NCI-H128 (cell line): ENCODE results near the gene CSNK1E.
"Not testable (repeated sequence)": the region's sequence is repeated elsewhere in the genome, so short reads cannot be mapped to it uniquely, and the experiment has no call there.

Experiments used
- DNase-seq: peaks from one replicate; lab custom pipeline; 2025; ENCODE audit not compliant: unreplicated experiment; lab: John Stamatoyannopoulos, UW

Gene CSNK1E

DNA sequence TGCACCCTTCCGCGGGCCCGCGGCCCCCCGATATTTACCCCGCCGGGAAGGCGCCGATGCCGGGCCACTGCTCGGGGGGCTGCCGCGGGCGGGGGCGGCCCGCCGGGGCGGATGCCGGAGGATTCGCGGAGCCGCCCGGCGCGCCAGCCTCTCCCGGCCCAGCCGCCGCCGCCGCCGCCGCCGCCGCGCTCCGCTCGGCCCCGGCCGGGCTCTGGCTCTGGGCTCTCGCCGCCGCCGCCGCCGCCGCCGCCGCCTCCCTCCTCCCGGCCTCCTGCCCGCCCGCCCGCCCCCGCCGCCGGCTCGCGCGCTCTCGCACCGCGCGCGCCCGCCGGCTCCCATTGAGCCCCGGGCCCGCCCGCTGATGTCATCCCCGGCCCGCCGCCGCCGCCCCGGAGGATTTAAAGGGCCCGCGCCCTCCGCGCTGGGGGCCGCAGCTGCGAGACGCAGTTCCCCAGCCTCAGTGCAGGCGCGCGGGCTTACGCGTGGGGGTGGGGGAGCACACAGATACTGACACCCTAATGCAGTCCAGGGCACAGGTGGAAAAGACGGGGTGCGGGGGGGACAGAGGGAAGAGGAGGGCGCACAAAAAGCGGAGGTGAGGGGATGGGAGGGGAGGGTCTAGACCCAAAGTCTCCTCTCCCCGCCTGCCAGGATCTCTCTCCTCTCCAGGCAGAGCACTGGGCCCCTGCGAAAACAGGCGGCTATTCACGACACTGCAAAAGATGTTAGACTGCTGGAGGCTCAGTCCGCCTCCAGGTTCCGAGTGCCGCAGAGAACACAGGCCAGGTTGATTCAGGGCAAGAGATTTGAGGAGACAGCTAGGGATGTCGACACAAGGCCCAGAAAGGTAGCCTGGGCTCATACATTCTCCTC is at the start of gene CSNK1E:
TSS of gene CSNK1E (minus strand) at position 312 of the 873 bp plus-strand sequence. CDS start 3,276 bp downstream, outside the sequence.
- DNase-seq: no peak

DNA sequence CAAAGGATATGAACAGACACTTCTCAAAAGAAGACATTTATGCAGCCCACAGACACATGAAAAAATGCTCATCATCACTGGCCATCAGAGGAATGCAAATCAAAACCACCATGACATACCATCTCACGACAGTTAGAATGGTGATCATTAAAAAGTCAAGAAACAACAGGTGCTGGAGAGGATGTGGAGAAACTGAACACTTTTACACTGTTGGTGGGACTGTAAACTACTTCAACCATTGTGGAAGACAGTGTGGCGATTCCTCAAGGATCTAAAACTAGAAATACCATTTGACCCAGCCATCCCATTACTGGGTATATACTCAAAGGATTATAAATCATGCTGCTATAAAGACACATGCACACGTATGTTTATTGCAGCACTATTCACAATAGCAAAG is 48.6 kb upstream of the CSNK1E start:
- DNase-seq: not testable (repeated sequence)

DNA sequence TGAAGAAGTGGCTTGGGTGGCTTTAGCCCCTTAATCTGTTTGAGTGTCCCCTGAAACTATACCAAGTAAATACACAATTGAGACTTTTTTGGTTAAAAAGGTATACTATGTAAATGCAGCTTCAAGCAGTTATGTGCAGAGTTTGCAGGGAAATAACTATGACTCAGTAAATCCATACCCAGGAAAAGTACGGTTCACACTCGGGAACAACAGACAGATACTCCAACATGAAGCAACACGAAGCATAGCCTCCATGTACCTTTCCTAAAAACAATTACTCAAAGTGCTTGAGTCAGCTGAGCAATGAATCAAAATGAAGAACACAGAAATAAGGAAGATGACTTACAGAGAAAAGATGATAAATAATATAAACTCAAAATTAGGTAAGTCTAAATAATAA is 47.9 kb upstream of the CSNK1E start:
- DNase-seq: not testable (repeated sequence)

DNA sequence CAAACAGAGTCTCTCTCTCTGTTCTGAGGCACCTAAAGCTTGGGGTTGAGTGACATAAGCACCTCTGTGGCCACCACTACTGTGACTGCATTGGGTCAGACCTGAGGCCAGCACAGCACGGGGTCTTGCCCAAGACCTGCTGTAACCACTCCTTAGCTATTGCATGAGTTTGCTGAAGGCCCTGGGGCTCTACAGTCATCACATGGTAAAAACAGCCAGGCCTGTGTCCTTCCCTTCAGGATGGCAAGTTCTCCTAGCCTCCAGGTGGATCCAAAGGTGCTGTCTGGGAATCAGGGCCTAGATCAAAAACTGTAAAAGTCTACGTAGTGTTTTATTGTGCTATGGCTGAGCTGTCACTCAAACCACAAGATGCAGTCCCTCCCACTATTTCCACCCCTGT is 43.3 kb upstream of the CSNK1E start:
- not testable (repeated sequence) for DNase-seq

DNA sequence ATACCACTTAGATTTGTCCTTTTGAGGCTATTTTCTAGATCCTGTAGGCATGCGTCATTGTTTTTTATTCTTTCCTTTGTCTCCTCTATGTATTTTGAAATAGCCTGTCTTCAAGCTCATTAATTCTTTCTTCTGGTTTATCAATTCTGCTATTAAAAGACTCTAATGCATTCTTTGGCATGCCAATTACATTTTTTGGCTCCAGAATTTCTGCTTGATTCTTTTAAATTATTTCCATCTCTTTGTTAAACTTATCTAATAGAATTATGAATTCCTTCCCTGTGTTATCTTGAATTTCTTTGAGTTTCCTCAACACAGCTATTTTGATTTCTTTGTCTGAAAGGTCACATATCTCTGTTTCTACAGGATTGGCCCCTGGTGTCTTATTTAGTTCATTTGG is 42.6 kb upstream of the CSNK1E start:
- DNase-seq: not testable (repeated sequence)

- not testable (repeated sequence) for DNase-seq
Measured at GRCh38 chr22:38357971-38358370, 40.7 kb upstream of the CSNK1E start.

- no peak for DNase-seq
Measured at GRCh38 chr22:38355275-38355674, 38.0 kb upstream of the CSNK1E start.

- DNase-seq: no peak
Measured at GRCh38 chr22:38353701-38354100, 36.5 kb upstream of the CSNK1E start.

- DNase-seq: no peak
Measured at GRCh38 chr22:38353142-38353629, 36.0 kb upstream of the CSNK1E start.

DNA sequence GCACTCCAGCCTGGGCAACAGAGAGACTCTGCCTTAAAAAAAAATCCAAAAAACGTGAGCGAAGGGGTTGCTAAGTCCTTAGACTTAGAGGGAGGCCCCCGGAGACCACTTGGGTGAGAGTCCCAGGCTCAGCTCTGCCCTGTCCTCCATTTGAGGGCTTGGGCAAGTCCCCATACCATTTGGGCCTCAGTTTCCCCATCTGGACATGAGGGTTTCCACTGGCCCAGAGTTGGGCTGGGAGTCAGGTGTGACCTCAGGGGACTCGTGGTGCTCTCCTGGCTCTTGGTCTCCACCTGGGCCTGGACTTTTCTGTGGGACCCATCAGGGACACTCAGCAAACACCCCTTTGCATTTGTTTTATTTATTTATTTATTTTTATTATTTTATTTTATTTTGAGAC is 35.2 kb upstream of the CSNK1E start:
- DNase-seq: no peak

DNA sequence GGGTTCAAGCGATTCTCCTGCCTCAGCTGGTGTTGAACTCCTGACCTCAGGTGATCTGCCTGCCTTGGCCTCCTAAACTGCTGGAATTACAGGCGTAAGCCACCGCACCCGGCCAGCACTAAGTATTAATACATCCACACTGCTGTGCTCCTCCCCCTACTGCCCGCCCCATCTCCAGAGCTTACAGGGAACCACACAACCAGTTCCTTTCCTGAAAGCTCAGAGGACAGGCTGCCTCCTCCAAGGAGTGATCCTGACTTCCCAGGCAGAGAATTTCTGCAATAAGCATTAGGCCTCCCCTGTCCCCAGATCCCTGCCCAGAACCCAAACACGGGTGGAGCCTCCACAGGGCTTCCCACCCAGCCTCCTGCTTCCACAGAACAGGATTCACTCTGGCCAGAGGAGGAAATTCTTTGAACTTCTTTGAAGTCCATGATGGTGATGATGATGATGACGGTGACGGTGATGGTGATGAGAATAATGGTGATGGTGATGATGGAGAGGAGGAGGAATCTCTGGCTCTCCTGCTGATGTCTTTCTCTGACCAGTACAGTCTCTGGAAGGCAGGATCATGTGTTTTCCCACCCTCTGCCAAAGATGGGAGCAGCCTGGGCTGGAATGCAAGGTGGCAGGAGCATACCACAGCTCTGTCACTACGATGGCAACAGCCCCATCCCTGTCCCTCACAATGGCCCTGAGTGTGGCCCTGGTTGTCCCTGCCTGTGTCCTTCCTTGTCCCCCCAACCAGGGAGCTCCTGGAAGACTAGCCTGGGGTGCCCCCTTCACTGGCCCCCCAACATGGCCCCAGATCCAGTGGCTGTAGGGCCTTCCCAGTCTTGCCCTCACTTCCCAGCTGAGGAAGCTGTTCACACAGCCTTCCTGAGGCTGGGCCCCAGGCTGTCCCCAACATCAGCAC is 33.5 kb upstream of the CSNK1E start:
- no peak for DNase-seq

DNA sequence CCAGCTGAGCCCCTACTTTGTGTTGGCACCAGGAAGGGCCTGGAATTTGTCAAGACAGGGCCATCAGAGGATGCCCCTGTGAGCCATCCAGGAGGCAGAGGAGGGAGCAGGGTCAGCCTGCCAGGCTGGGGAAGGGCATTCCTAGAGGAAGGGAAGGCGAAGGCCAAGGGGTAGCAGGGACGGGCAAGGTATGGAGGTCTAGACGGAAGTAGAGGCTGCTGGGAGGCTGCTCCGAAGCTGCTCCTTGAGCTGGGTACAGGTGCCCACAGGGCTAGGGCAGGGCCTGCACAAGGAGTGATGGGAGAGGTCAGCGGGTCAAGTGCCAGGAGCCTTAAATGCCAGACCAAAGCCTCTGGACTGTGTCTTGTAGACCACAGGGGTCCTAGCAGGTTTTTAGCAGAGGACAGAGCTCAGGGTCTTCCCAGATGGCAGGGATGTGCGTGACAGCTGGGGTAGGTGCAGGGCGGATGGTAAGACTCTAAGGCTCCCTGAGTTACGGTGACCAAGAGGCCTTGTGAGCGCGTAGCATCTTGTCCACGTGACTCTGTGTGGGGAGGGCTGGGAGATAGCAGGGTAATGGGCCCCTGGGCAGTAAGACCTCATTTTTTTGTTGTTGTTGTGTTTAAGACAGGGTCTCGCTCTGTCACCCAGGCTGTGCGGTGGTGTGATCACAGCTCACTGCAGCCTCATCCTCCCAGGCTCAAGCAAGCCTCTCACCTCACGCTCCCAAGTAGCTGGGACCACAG is 31.7 kb upstream of the CSNK1E start:
- no peak for DNase-seq

- no peak for DNase-seq
Measured at GRCh38 chr22:38347944-38348750, 30.9 kb upstream of the CSNK1E start.

GRCh38 chr22:38347181-38347943 is 30.1 kb upstream of the CSNK1E start:
- DNase-seq: no peak

GRCh38 chr22:38346506-38346905 is 29.3 kb upstream of the CSNK1E start:
- no peak for DNase-seq

GRCh38 chr22:38345782-38346181 is 28.5 kb upstream of the CSNK1E start:
- DNase-seq: no peak

GRCh38 chr22:38339893-38340292 is 22.7 kb upstream of the CSNK1E start:
- DNase-seq: not testable (repeated sequence)

DNA sequence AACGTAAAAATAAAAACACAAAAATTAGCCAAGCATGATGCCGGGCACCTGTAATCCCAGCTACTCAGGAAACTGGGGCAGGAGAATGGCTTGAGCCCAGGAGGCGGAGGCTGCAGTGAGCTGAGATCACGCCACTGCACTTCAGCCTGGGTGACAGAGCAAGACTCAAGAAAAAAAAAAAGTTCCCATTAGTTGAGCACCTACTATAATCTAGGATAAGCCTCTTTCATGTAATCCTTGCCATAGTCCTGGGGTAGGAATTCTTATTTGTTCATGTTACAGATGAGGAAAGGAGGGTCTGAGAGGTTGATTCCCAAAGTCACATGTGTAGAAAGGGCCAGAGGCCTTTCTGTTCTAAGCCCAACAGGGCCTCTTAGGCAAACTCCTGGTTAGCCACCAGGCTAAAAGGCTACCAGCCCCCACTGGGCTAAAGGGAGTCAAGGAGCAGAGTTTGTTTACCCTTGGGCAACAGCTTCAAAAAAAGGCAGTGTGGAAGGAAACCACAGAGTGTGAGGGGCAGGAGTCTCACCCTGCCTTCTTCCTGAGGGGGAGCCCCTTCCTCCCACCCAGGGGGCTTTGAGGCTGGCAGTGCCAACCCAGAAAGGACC is 21.6 kb upstream of the CSNK1E start:
- DNase-seq: no peak

DNA sequence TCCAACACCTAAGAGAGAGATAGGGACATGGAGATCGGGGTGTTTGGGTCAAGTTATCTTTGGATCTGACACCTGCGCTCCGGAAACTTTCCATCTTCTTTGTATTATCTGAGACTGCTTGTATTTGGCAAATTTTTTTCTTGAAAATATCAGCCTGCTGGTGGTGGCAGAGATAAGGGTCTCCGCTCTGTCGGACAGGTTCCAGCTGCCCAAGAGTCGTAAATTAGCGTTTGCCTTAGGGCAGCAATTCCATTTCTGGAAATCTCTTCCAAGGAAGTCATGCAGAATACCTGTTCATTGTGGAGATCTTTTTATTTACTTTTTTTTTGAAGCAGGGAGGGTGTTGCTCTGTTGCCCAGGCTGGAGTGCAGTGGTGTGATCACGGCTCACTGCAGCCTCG is 19.5 kb upstream of the CSNK1E start:
- no peak for DNase-seq
